CD4-positive, CD25-positive, alpha-beta regulatory T cell (primary cell): ENCODE data around the gene RNASE7. TPM values are rescaled to one million over a fixed set of nuclear protein-coding genes. Genes with fewer than 3 reads are reported as not detected.
A peak's percentile ranks its signal among the peaks of the same experiment; 100 is the strongest.

ENCODE experiments used
- ATAC-seq, 2 donors: fragments of 150-1000 bp; cut with Tn5 transposase; one replicate each; pipeline ENCODE4 v1.10.0; 2021; ENCODE audit warnings: low read depth in 2 of 2, moderate number of reproducible peaks in 2 of 2, moderate library complexity in 1 of 2
- DNase-seq, 3 donors: peaks; one replicate each; pipeline versions ENCODE4 v3.0.0 to v3.0.0-alpha.2; 2012 to 2022; ENCODE audit warnings: mixed read lengths in 1 of 3
- H3K27ac ChIP-seq: one replicate; pipeline ENCODE4 v1.7.0; 2013; ENCODE audit warnings: mild to moderate bottlenecking, low read length; ENCODE audit not compliant: insufficient read depth, poor library complexity, severe bottlenecking
- H3K27me3 ChIP-seq: one replicate; pipeline ENCODE4 v1.7.0; 2013; ENCODE audit warnings: low read length; ENCODE audit not compliant: control insufficient read depth, insufficient read depth
- H3K36me3 ChIP-seq: one replicate; pipeline ENCODE4 v1.7.0; 2013; ENCODE audit warnings: mild to moderate bottlenecking, low read length, moderate library complexity; ENCODE audit not compliant: control insufficient read depth, insufficient read depth
- H3K4me1 ChIP-seq: 2 replicates; pipeline ENCODE4 v1.7.0; 2013; ENCODE audit warnings: mild to moderate bottlenecking, low read length; ENCODE audit not compliant: insufficient read depth, control insufficient read depth, poor library complexity, severe bottlenecking
- H3K4me3 ChIP-seq: one replicate; pipeline ENCODE4 v1.7.0; 2013; ENCODE audit warnings: low read depth, mild to moderate bottlenecking, low read length, moderate library complexity
- H3K9me3 ChIP-seq, 2 experiments: 1 replicate in 1 of 2; 2 replicates in 1 of 2; pipeline ENCODE4 v1.7.0; 2013; ENCODE audit warnings: low read length in 2 of 2, mild to moderate bottlenecking in 1 of 2, moderate library complexity in 1 of 2; ENCODE audit not compliant: control insufficient read depth in 2 of 2
- H3K27ac Mint-ChIP-seq, 3 donors: one replicate each; pipeline ENCODE4 v1.8.0; 2020 to 2022; ENCODE audit warnings: mild to moderate bottlenecking in 3 of 3, mixed read lengths in 3 of 3, moderate library complexity in 2 of 3
- H3K27me3 Mint-ChIP-seq: one replicate; pipeline ENCODE4 v1.8.0; 2022; ENCODE audit warnings: mild to moderate bottlenecking, mixed read lengths
- H3K36me3 Mint-ChIP-seq: one replicate; pipeline ENCODE4 v1.8.0; 2020; ENCODE audit warnings: mixed read lengths
- H3K4me1 Mint-ChIP-seq, 4 donors: one replicate each; pipeline ENCODE4 v1.8.0; 2020 to 2022; ENCODE audit warnings: mixed read lengths in 4 of 4, mild to moderate bottlenecking in 1 of 4
- H3K4me3 Mint-ChIP-seq, 4 donors: one replicate each; pipeline ENCODE4 v1.8.0; 2020 to 2022; ENCODE audit warnings: mild to moderate bottlenecking in 4 of 4, mixed read lengths in 4 of 4, moderate library complexity in 3 of 4
- H3K9me3 Mint-ChIP-seq, 7 donors: one replicate each; pipeline ENCODE4 v1.8.0; 2020 to 2022; ENCODE audit warnings: mixed read lengths in 7 of 7, mild to moderate bottlenecking in 3 of 7, moderate library complexity in 2 of 7
- polyA plus RNA-seq, 4 donors: library from polyadenylated mRNA; unstranded; fragments of 300-500 nt; fragmentation: Illumina TruSeq; gene quantifications; one replicate each; pipeline ENCODE4 v1.2.3, GENCODE V29; 2021
- total RNA-seq: library from RNA; stranded (reverse); gene quantifications from one replicate; pipeline ENCODE4 v1.2.3, GENCODE V29; 2022

Gene RNASE7
- total and polyA plus RNA-seq, 5 donors from 2014 or later: not detected

DNA sequence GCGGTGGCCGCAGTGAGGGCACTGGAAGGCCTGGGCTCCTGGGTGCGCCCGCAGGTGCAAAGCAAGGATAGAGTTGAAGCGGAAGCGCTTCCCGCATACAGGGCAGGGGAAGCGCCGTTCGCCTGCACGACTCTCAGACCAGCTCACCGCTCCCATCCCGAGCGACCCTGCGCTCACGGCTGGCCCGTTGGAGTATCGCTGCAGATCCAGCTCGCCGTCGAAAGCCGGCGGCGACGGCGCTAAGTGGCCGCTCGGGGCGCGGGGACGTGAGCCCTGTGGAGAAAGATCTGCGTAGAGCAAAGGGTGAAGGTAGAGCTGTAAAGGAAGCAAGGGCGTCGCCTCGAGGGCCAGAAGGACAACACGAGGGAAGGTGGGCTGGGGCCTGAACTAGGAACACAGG is 50.9 kb downstream of the RNASE7 start:
- Histone ChIP-seq H3K4me3 (no peak overlapping the region), H3K36me3 (no peaks in the 10 kb centered on the region), H3K9me3 (no peaks in the 10 kb centered on the region), H3K27me3 (no peaks in the 10 kb centered on the region), H3K27ac (no peak overlapping the region), H3K4me1 (peaks cover 16% of the 10 kb centered on the region)
- Mint-ChIP-seq H3K27me3 (peaks cover 6% of the 10 kb centered on the region), H3K9me3 (no peaks in the 10 kb centered on the region), H3K4me1 (peaks cover 0 to 32% (median 14%) of the 10 kb centered on the region in 4 donors), H3K4me3 (peak overlapping the region in 1 of 4 donors; percentile 12), H3K36me3 (peaks cover 3% of the 10 kb centered on the region), H3K27ac (peak overlapping the region in 2 of 3 donors; percentile 51 to 67)
- ATAC-seq (no peak), DNase-seq (no peak)

Other genes with a start within 250 kb of the RNASE7 start
- not detected for gene RNASE1, start 239.5 kb upstream of the RNASE7 start, total RNA-seq
- not detected for gene RNASE1, start 239.5 kb upstream of the RNASE7 start, polyA plus RNA-seq
- gene RNASE3, start 151.0 kb upstream of the RNASE7 start, total RNA-seq: not detected
- gene RNASE3, start 151.0 kb upstream of the RNASE7 start, polyA plus RNA-seq: not detected
- gene RNASE2, start 86.9 kb upstream of the RNASE7 start, total RNA-seq: not detected
- gene RNASE2, start 86.9 kb upstream of the RNASE7 start, polyA plus RNA-seq: under 1 TPM in 2 of 4 donors, not detected in 2; 0.29 to 0.70 TPM
- 75.9 TPM for gene METTL17, start 52.4 kb upstream of the RNASE7 start, total RNA-seq
- 10 to 100 TPM; 37.3 to 52.2 (median 42.8) TPM for gene METTL17, start 52.4 kb upstream of the RNASE7 start, polyA plus RNA-seq
- not detected for gene SLC39A2, start 43.1 kb upstream of the RNASE7 start, total RNA-seq
- gene SLC39A2, start 43.1 kb upstream of the RNASE7 start, polyA plus RNA-seq: not detected
- 15.7 TPM for gene NDRG2, start 17.3 kb upstream of the RNASE7 start, total RNA-seq
- gene NDRG2, start 17.3 kb upstream of the RNASE7 start, polyA plus RNA-seq: 10 to 100 TPM; 13.3 to 19.6 (median 18.0) TPM
- not detected for gene TPPP2, start 12.1 kb upstream of the RNASE7 start, total RNA-seq
- gene TPPP2, start 12.1 kb upstream of the RNASE7 start, polyA plus RNA-seq: not detected
- gene RNASE13, start 7.6 kb upstream of the RNASE7 start, total RNA-seq: not detected
- not detected for gene RNASE13, start 7.6 kb upstream of the RNASE7 start, polyA plus RNA-seq
- not detected for gene RNASE8, start 15.5 kb downstream of the RNASE7 start, total RNA-seq
- not detected for gene RNASE8, start 15.5 kb downstream of the RNASE7 start, polyA plus RNA-seq
- 7.4 TPM for gene ARHGEF40, start 27.9 kb downstream of the RNASE7 start, total RNA-seq
- gene ARHGEF40, start 27.9 kb downstream of the RNASE7 start, polyA plus RNA-seq: under 1 TPM in 2 of 4 donors, not detected in 2; 0.07 to 0.64 TPM
- gene ZNF219, start 56.3 kb downstream of the RNASE7 start, total RNA-seq: 5.0 TPM
- gene ZNF219, start 56.3 kb downstream of the RNASE7 start, polyA plus RNA-seq: 1 to 10 TPM; 1.1 to 1.9 (median 1.3) TPM
- gene TMEM253, start 58.7 kb downstream of the RNASE7 start, total RNA-seq: not detected
- not detected for gene TMEM253, start 58.7 kb downstream of the RNASE7 start, polyA plus RNA-seq
- gene OR5AU1, start 113.7 kb downstream of the RNASE7 start, total RNA-seq: not detected
- not detected for gene OR5AU1, start 113.7 kb downstream of the RNASE7 start, polyA plus RNA-seq
- 582 TPM for gene HNRNPC, start 227.1 kb downstream of the RNASE7 start, total RNA-seq
- 100 to 1,000 TPM; 752 to 840 (median 794) TPM for gene HNRNPC, start 227.1 kb downstream of the RNASE7 start, polyA plus RNA-seq
- not detected for gene RPGRIP1, start 237.7 kb downstream of the RNASE7 start, total RNA-seq
- gene RPGRIP1, start 237.7 kb downstream of the RNASE7 start, polyA plus RNA-seq: under 1 TPM in 1 of 4 donors, not detected in 3; 0.10 TPM